NCI-H345 treated with DMSO at 0.1 percent for 48 hours (cell line): ENCODE data around the gene DHRS13.
"Not testable (repeated sequence)": the region's sequence is repeated elsewhere in the genome, so short reads cannot be mapped to it uniquely, and the experiment has no call there.

Experiments
- DNase-seq: peaks from one replicate; lab custom pipeline; 2025; ENCODE audit not compliant: unreplicated experiment; lab: John Stamatoyannopoulos, UW

DHRS13 gene

GRCh38 chr17:28885363-28885762 is 17.5 kb downstream of the DHRS13 start:
- no peak for DNase-seq

- DNase-seq, result no peak
Measured at GRCh38 chr17:28883967-28884702, 18.7 kb downstream of the DHRS13 start.

GRCh38 chr17:28882154-28882895 is 20.6 kb downstream of the DHRS13 start:
- DNase-seq, result no peak

GRCh38 chr17:28881533-28882056 is 21.3 kb downstream of the DHRS13 start:
- no peak for DNase-seq

GRCh38 chr17:28880572-28880945 is 22.3 kb downstream of the DHRS13 start:
- no peak for DNase-seq

- no peak for DNase-seq
Measured at GRCh38 chr17:28879886-28880571, 22.9 kb downstream of the DHRS13 start.

GRCh38 chr17:28878981-28879380 is 23.9 kb downstream of the DHRS13 start:
- DNase-seq, result no peak

GRCh38 chr17:28878158-28878910 is 24.5 kb downstream of the DHRS13 start:
- DNase-seq, result no peak

GRCh38 chr17:28877150-28877711 is 25.6 kb downstream of the DHRS13 start:
- DNase-seq, result not testable (repeated sequence)

GRCh38 chr17:28875848-28876550 is 26.9 kb downstream of the DHRS13 start:
- no peak for DNase-seq

GRCh38 chr17:28874750-28875149 is 28.1 kb downstream of the DHRS13 start:
- DNase-seq, result no peak

GRCh38 chr17:28873839-28874238 is 29.0 kb downstream of the DHRS13 start:
- no peak for DNase-seq

GRCh38 chr17:28871056-28871579 is 31.8 kb downstream of the DHRS13 start:
- no peak for DNase-seq

GRCh38 chr17:28867276-28867675 is 35.6 kb downstream of the DHRS13 start:
- DNase-seq, result no peak

- no peak for DNase-seq
Measured at GRCh38 chr17:28865946-28866752, 36.7 kb downstream of the DHRS13 start.

GRCh38 chr17:28864991-28865849 is 37.7 kb downstream of the DHRS13 start:
- no peak for DNase-seq

- no peak for DNase-seq
Measured at GRCh38 chr17:28863953-28864352, 38.9 kb downstream of the DHRS13 start.

GRCh38 chr17:28862561-28862960 is 40.3 kb downstream of the DHRS13 start:
- DNase-seq, result no peak
